HG02642 (cell line): ENCODE results near the gene MT1M.
"Not testable (repeated sequence)": the region's sequence is repeated elsewhere in the genome, so short reads cannot be mapped to it uniquely, and the experiment has no call there.

ENCODE experiments used
- ATAC-seq: cut with Tn5 transposase; IDR thresholded peaks from one replicate; pipeline ENCODE4 v1.9.1; 2021; ENCODE audit warnings: mild to moderate bottlenecking; ENCODE audit not compliant: unreplicated experiment, poor library complexity

Gene MT1M

DNA sequence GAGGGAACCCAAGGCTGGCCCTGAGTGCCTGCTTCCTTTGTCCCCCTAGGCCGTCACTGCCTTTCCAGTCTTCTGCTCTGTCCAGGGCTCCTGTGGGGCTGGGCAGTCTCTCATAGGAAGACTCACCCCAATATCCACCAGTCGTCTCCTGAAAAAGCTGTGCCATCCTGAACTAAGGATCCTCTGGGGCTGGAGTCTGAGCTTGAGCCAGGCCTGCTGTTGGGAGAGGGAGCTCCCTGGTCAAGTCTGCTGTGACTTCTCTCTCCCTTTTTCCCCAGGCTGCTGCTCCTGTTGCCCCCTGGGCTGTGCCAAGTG is 38.1 kb downstream of the MT1M start:
- no peak for ATAC-seq

DNA sequence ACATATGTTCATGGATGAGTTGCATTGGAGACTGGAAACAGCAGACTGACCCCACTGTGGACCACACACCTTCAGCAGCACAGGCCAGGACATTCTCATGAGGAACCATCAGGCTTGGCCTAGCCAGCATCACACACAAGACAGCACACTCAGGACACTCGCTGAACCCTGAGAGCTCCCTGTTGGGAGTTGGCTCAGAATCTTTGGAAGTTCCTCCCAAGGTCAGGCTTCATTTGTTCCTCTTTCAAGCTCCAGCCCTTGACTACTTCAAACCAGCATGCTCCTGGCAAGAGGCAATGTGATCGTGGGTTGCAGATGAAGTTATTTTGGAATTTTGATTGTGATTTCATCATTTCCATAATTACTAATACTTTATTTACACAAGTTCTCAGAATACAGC is 39.2 kb downstream of the MT1M start:
- not testable (repeated sequence) for ATAC-seq

DNA sequence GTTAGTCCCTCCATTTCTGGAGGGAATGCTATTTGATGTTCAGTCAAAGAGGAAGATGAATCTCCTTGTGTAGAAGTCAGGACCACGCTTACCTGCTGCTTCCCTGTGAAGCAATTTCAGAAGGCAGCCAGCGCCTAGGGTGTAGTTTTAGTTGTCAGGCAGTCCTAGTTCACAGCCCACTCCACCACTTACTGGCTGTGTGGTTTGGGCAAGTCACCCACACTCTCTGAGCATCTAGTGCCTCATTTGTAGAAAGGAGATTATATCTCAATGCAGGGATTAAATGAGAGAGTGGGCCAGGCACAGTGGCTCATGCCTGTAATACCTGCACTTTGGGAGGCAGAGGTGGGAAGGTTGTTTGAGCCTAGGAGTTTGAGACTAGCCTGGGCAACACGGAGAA is 39.7 kb downstream of the MT1M start:
- not testable (repeated sequence) for ATAC-seq

DNA sequence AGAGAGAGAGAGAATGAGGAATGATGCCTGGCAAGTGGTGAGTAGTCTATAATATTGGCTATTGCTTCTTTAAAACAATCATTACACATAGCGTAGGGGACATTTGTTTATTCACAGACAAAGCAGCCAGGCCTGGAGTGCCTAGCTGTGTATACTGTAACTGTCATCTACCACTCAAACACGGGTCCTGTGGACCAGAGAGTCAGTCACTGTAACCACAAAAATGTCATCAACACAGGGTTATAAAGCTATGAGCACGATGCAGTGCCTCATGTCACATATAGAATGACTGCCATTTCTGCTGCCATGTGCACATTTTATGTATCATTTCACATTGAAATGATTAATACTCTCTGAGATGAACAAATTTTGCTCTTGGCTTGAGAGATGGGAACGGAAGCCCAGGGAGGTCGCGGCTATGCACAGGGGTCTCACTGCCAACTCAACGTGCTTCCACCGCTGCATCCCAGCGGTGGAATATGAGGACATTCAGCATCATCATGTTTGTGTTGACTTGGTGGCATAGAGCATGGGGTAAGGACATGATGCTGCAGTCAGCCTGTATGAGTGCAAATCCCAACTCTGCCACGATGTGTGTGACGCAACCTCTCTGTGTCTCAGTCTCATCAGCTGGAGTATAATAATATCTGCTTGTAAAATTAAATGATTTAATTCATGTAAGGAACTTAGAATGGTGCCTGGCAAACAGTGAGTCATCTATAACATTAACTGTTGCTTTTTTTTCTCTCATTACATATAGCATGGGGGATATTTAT is 40.5 kb downstream of the MT1M start:
- no peak for ATAC-seq

DNA sequence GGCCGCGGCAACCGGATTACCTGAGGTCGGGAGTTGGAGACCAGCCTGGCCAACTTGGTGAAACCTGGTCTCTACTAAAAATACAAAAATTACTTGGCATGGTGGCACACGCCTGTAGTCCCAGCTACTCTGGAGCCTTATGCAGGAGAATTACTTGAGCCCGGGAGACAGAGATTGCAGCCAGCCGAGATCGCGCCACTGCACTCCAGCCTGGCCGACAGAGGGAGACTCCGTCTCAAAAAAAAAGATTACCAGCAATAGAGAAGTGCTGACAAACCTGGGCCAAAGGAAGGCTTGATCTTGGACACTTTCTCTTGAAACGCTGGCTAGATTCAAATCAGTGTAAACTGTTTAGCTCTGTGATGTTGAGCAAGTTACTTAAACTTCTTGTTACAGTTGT is 41.5 kb downstream of the MT1M start:
- ATAC-seq, result no peak

DNA sequence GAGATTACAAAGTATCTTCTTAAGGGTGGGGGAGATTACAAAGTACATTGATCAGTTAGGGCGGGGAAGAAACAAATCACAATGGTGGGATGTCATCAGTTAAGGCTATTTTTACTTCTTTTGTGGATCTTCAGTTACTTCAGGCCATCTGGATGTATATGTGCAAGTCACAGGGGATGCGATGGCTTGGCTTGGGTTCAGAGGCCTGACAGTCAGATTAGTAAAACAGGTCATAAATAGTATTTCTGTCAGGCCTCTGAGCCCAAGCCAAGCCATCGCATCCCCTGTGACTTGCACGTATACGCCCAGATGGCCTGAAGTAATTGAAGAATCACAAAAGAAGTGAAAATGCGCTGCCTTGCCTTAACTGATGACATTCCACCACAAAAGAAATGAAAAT is 42.1 kb downstream of the MT1M start:
- ATAC-seq, result not testable (repeated sequence)

DNA sequence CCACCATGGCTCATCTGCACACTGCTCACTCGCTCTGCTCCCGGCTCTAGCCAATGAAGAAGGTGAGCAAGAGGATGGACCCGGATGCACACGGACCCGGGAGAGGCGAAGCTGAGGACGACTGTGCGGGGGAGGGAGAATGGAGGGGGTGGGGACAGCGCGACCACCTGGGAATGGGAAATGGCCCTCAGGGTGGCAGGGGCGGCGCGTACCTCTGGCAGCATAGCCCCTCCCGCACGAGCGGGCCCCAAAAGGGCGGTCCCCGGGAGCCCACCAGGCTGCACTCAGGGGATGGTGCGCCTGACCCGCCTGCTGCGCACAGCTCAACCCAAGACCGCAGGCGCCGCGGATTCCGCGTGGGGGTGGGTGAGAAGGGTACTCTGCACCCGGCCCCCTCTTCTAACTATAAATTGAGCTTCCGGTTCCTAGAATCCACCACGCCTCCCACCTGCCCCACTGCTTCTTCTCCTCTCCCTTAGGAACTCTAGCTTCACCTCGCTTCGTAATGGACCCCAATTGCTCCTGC is 43.3 kb downstream of the MT1M start:
- no peak for ATAC-seq

DNA sequence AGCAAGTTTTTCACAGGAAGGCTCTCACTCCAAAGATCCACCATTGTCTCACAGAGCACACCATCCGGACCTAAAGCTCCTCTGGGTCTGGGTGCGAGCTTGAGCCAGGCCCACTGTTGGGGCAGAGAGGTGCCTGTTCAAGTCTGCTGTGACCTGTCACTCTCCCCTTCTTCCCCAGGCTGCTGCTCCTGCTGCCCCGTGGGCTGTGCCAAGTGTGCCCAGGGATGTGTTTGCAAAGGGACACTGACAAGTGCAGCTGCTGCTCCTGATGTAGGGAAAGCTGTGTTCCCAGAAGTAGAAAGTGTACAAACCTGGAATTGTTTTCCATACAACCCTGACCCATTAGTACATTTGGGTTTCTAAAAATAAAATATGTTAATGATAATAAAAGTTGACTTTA is 45.0 kb downstream of the MT1M start:
- ATAC-seq, result no peak

DNA sequence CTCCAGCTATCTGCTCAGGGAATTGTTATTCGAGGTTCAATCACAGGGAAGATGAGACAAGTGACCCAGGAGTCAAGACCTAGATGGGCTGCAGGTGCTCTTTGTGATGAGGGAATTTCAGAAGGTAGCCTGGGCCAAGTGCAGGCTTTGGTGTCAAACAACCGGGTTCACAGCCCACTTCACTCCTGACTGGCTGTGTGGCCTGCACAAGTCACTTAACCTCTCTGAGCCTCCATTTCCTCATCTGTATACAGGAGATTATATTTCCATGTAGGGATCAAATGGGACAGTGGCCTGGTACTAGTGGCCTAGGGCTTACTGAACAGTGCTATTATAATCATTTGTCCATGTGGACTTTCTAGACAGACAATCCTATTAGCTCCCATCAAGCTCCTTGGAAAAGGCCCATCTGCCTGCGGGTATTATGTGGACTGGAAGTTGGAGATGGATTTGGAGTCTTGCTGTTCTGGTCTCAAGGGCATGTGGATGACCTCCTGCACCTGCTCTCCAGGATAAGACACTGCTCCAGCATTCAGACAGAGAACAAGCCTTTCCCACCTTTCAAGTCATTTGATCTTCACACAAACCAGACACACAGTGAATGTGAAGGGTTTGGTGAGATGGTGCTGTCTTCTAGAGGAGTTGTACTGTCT is 46.7 kb downstream of the MT1M start:
- ATAC-seq, result no peak

DNA sequence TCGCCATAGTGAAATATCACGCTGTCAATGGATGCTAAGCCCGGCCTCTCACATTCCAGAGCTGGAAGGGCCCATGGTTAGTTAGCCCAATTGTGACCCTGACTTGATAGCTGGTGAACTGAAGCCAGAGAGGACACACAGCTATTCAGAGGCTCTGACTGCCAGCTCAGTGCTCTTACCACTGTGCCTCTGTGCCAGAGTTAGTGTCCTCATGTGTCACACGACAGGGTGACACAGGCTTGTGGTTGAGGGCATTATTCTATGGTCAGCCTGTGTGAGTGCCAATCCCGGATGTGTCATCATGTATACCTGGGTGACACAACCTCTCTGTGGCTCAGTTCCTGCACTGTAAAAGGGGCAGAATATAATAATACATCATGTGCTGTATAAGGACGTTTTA is 47.4 kb downstream of the MT1M start:
- ATAC-seq, result no peak

DNA sequence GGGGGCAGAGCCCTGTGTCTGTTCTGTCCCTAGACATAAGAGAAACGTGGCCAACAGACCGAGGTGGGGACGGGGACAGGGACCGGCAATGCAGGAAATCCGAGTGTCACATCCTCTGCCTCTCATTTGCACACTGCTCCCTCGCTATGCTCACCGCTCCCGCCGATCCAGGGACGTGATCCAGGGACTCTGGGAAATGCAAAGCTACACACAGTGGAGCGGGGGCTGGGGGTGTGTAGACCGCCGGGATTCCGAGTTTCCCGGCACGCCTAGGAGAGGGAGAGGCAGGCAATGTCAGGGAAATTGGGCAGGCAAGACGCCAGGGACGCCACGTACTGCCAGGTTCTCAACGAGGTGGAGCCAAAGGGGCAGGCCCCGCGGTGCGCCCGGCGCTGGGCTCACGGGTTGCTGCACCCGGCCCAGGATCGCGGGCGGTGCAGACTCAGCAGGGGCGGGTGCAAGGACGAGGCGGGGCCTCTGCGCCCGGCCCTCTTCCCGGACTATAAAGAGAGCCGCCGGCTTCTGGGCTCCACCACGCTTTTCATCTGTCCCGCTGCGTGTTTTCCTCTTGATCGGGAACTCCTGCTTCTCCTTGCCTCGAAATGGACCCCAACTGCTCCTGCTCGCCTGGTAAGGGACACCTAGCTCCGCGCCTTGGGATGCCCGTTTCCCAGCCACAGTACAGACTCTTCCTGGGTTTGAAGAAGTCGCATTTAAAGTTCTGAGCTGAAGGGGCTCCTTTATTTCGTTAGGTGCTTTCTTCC is 49.7 kb downstream of the MT1M start, which contains the start of gene MT1X:
Gene MT1X (plus strand): TSS at position 532 of the 764 bp plus-strand sequence. CDS start 71 bp downstream, at position 603.
- ATAC-seq, result peak; percentile 99

DNA sequence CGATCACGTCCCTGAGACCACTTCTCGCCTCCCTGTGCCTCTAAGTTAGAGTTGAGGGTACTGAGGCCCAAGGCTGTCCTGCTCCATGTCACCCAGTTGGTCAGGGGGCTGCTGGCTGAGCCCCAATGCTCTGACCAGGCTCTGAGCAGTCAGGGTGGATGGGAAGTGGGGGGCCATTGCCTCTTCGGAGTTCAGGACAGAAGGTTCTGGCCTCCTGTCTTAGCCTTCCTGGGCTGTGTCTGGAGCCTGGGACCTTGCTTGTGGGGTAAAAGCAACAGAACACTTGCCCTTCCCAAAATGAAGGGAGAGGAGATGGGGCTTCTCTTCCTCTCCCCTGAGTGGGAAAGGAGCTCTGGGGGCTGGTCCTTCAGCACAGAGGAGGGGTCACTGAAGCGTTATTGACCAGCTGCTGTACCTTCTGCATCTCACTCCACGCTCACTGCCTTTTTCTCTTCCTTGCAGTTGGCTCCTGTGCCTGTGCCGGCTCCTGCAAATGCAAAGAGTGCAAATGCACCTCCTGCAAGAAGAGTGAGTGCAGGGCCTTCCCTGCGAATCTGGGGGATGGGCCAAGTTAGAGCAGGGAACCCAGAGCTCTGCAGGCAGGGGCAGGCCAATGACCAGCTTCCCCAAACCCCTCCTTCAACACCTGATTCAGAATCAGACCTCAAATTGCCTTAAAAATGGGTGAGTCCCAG is 50.4 kb downstream of the MT1M start:
- peak; percentile 11 for ATAC-seq
